Femur (tissue), 1 donor: ENCODE results near the gene STK32A.

Experiments
- DNase-seq: peaks from one replicate; pipeline ENCODE4 v3.0.0-alpha.2; 2017

Gene STK32A

GRCh38 chr5:147267082-147267832 lies 32.4 kb downstream of the STK32A start:
- no peak for DNase-seq

- DNase-seq = no peak
Observed at GRCh38 chr5:147276497-147276896, 41.7 kb downstream of the STK32A start.

- DNase-seq = no peak
Observed at GRCh38 chr5:147286296-147286695, 51.5 kb downstream of the STK32A start.

GRCh38 chr5:147287110-147287509 lies 52.3 kb downstream of the STK32A start:
- no peak for DNase-seq

- DNase-seq = no peak
Observed at GRCh38 chr5:147290261-147290660, 55.4 kb downstream of the STK32A start.

- no peak for DNase-seq
Observed at GRCh38 chr5:147303251-147303650, 68.4 kb downstream of the STK32A start.

- no peak for DNase-seq
Observed at GRCh38 chr5:147303976-147304375, 69.2 kb downstream of the STK32A start.

- no peak for DNase-seq
Observed at GRCh38 chr5:147305147-147305546, 70.3 kb downstream of the STK32A start.

GRCh38 chr5:147306351-147306750 lies 71.5 kb downstream of the STK32A start:
- DNase-seq = no peak

GRCh38 chr5:147307170-147307569 lies 72.3 kb downstream of the STK32A start:
- no peak for DNase-seq

GRCh38 chr5:147309621-147310020 lies 74.8 kb downstream of the STK32A start:
- DNase-seq = no peak

GRCh38 chr5:147310059-147310704 lies 75.4 kb downstream of the STK32A start:
- peak; percentile 26 for DNase-seq

GRCh38 chr5:147317978-147318684 lies 83.3 kb downstream of the STK32A start:
- DNase-seq = no peak

- no peak for DNase-seq
Observed at GRCh38 chr5:147321569-147321968, 86.7 kb downstream of the STK32A start.

GRCh38 chr5:147327421-147327820 lies 92.6 kb downstream of the STK32A start:
- no peak for DNase-seq

- no peak for DNase-seq
Observed at GRCh38 chr5:147327905-147328304, 93.1 kb downstream of the STK32A start.

GRCh38 chr5:147332658-147333057 lies 97.8 kb downstream of the STK32A start:
- DNase-seq = no peak

- DNase-seq = no peak
Observed at GRCh38 chr5:147336876-147337275, 102.0 kb downstream of the STK32A start.

GRCh38 chr5:147339313-147339712 lies 104.5 kb downstream of the STK32A start:
- DNase-seq = no peak

- no peak for DNase-seq
Observed at GRCh38 chr5:147340941-147341340, 106.1 kb downstream of the STK32A start.

GRCh38 chr5:147341345-147341744 lies 106.5 kb downstream of the STK32A start:
- no peak for DNase-seq

GRCh38 chr5:147344861-147345260 lies 110.0 kb downstream of the STK32A start:
- DNase-seq = no peak

- DNase-seq = no peak
Observed at GRCh38 chr5:147346006-147346561, 111.3 kb downstream of the STK32A start.

GRCh38 chr5:147348046-147348445 lies 113.2 kb downstream of the STK32A start:
- no peak for DNase-seq
